Stimulated activated CD8-positive, alpha-beta memory T cell treated with anti-CD3 and anti-CD28 coated beads, Interleukin-12 subunit alpha, Interleukin-12 subunit beta, amount 100 ng/mL, for 24 hours (primary cell): ENCODE measurements around the gene CDSN.

Experiments
- DNase-seq: peaks from one replicate; pipeline ENCODE4 v3.0.0-alpha.2; 2020; ENCODE audit errors: extremely low read depth

The CDSN gene

DNA sequence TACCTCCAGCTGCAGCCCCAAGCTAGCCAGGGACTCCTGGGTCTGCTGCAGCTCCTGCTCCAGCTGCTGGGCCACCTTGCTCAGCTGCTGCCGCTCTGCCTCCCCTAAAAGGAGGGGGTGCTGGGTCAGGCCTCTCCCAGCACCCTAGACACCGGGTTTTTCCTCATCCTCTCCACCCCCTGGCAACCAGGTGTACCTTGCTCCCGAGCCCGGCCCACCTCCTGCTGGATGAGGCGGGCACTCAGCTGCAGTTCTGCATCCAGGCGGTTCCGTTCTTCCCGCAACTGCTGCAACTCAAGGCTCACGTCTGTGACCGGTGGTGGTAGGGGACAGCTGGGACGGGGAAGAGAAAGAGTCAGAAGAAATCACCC, 24.7 kb upstream of the CDSN start:
- DNase-seq, result no peak

DNA sequence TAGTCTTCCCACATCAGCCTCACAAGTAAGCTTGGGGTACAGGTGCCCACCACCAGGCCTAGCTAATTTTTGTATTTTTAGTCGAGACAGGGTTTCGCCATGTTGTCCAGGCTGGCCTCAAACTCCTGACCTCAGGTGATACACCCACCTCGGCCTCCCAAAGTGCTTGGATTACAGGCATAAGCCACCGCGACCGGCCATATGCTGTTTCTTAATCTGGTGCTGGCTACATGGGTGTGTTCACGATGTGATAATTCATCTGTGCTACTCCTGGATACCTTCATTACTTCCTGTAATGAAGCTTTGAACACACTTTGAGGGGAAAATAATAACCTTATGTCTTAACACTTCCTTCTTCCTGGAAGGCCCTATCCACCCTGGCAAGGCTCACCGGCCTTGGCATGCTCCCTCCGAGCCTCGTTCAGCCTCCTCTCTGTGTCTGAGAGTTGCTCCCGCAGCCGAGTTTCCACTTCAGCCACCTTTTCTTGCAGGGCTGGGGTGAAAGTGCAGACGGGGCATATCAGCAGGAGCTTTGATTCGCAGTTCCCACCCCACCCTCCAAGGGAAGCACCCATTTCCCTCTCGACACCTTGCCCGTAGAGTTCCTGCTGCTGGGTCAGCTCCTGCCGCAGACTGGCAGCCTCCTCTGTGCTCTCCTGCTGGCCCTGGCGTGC, 24.2 kb upstream of the CDSN start:
- no peak for DNase-seq

DNA sequence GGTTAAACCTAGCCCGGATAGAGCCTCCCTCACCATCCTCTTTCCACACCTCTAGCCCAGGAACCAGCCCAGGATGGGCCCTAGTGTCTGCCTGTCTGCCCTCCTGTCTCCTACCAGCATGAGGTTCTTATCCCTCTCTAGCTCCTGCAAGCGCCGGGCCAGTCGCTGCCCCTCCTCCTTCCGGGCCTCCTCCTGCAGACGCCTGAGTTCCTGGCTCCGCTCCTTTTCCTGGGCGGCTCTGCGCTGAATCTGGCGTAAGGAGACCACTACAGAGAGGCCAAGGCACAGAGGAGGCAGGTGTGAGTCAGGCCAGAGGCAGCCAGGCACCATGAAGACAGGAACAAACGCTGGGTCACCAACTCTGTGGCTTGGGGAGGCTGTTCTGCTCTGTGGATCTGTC, 22.9 kb upstream of the CDSN start:
- no peak for DNase-seq

DNA sequence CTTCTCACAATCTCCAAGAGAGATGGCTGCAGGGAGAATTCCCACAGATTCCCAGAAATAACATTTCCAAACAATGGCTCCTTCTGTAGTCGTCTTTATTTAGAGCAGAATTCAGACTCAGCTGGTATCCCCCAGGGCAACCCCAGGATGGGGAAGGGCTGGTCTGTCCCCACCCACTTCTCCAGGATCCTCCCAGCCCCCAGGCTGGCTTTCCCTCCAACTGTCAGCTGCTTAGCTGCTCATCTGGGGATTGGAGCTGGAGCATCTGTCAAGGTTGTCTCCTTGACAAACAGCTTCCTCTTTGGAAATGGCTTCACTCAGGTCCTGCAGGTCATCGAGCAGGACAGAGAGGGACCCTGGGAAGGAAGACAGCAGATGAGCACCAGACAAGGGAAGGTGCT, 22.1 kb upstream of the CDSN start:
- no peak for DNase-seq

DNA sequence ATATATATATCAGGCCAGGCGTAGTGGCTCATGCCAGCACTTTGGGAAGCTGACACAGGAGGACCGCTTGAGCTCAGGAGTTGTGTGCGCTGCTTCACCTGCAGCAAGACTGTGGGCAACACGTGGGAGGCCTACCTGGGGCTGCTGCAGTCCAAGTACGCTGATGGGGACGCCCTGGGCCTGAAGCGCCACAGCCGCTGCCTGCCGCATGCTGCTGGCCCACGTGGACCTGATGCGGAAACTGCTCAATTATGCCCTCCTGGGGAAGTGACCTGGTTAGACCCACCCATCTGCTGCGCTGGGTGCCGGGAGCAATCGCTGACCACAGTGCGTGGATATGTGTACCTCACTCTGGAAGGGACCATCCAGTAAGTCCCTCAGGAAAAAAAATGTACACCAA, 20.4 kb upstream of the CDSN start:
- DNase-seq, result no peak

DNA sequence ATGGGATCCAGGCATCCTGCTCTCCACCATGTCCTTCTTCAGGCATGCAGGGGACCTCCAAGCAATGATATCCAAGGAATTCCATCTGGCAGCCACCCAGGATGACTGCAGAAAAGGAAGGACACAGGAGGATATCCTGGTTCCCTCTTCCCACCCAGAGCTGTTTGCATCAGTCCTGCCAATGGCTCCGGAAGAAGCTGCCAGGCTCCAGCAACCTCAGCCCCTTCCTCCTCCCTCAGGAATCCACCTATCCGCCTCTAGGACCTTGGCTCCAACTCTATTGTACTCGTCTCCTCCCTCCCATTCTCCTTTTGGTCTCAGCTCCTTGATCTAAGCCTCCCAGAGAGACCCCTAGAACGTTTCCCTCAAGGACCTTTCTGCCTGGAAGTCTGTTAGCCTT, 19.4 kb upstream of the CDSN start:
- DNase-seq, result no peak

DNA sequence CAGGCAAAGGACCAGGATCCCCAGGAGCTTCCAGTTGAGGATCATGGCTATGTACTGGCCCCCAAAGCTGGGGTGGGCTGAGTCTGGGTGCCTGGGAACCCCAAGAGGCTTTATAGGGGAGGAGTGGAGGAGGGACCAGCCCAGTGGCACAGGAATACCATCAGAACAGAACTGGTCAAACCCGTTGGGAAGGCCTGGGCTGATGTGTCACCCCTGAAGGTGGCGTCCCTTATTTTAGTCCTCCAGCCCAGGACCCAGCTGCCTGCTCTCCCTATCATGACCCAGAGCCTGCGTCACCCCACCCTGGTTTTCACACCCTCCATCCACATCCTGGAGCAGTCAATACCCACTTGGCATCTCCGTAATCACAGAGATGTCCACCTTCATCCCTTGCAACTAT, 18.7 kb upstream of the CDSN start, which contains the start of gene PSORS1C2:
PSORS1C2 (minus strand) TSS at position 85 of the 400 bp plus-strand sequence; CDS start at position 45, 40 bp downstream.
- DNase-seq, result no peak

DNA sequence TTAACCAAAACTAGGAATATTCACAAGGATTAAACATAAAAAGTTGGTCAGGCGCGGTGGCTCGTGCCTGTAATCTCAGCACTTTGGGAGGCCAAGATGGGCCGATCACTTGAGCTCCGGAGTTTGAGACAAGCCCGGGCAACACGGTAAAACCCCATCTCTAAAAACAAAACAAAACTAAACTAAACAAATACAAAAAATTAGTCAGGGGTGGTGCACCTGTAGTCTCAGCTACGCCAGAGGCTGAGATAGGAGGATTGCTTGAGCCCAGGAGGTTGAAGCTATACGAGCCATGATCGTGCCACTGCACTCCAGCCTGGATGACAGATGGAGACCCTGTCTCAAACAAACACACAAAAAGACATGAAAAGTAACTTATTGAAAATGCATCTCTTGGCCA, 15.5 kb upstream of the CDSN start:
- DNase-seq, result no peak

DNA sequence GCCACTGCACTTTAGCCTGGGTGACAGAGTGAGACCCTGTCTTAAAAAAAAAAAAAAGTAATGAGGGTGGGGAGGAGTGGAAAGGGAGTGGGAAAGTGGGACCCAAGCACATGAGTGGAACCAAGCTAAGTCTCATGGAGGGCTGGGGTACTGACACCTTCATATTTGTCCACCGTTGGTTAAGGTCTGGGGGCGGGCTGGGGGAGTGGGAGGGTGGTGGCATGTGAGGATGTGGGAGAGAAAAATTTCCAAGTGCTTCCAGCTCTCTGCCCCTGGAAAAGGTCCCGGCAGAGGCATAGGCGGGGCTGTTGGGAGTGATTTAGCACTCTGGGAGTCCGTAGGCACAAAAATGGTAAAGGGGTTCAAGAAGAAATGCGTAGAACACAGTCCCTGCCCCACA, 12.6 kb upstream of the CDSN start:
- no peak for DNase-seq

DNA sequence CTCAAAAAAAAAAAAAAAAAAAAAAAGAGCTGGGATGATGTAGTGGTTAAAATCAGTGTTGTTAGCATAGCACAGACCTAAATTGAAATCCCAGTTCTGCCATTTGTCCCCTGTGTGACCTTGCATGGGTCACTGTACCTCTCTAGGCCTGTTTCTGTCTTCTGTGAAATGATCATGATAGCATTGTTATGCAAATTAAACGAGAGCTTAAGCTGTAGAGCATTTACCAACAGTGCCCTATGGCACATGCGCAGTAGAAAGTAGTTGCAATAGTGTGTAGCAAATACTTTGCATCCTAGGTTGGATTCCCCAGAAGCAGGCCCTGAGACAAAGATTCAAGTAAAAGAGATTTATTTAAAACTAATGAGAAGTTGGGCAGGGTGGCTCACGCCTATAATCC, 11.3 kb upstream of the CDSN start:
- no peak for DNase-seq

DNA sequence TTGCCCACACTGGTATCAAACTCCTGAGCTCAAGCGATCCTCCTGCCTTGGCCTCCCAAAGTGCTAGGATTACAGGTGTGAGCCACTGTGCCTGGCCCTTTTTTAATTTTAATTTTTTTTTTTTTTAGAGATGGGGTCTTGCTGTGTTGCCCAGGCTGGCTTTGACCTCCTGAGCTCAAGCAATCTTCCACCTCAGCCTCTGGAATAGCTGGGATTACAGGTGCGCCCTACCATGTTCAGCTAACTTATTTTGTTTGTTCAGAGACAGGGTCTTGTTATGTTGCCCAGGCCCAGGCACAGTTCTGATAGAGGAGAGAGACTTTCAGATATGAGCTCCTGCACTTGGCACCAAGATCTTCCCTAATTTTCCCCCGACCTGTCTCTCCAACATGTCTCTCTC, 10.5 kb upstream of the CDSN start:
- DNase-seq, result no peak

DNA sequence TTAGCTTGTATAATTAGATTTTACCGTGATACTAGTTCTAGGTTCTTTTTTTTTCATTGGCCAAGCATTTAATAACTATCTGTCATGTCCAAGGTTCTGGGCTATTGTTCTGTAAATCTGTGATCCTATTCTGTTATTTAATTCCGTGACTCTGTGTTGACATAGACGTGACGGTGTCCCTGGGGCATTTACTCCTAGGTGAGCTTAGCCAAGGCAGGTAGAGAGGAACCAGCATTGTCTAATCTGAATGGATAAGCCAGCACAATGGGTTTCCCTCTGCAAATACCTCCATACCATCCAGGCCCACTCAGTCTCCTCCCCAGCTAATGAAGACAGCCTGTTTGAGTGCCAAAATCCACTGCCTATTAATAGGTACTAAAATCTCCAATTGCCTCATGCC, 8.9 kb upstream of the CDSN start:
- DNase-seq, result no peak

DNA sequence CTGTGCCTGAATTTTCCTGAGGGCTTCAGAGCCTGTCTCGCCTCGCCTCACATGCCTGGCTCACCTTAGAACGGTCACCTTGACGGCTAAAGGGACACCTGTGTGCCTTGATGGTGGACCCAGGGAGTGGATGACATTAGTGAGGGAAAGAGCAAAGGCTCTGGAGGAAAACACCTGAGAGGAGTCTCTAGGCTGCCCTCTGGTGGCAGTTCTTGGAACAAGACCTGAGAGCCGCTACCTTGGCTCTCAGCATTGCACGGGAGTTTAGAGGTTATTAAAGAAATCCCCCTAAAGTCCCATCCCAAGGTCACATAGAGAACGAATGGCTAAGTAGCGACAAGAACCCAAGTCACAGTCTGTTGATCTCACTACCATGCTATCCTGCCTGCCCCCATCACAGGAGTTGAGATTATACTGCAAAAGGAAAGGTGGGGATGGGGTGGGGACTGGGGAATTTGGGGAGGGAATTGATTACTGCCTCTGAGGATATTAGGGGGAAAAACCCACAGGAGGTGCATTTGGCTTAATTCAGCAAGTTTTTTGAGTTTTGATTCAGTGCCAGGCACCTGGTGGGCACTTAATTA, 7.9 kb upstream of the CDSN start:
- DNase-seq, result no peak

DNA sequence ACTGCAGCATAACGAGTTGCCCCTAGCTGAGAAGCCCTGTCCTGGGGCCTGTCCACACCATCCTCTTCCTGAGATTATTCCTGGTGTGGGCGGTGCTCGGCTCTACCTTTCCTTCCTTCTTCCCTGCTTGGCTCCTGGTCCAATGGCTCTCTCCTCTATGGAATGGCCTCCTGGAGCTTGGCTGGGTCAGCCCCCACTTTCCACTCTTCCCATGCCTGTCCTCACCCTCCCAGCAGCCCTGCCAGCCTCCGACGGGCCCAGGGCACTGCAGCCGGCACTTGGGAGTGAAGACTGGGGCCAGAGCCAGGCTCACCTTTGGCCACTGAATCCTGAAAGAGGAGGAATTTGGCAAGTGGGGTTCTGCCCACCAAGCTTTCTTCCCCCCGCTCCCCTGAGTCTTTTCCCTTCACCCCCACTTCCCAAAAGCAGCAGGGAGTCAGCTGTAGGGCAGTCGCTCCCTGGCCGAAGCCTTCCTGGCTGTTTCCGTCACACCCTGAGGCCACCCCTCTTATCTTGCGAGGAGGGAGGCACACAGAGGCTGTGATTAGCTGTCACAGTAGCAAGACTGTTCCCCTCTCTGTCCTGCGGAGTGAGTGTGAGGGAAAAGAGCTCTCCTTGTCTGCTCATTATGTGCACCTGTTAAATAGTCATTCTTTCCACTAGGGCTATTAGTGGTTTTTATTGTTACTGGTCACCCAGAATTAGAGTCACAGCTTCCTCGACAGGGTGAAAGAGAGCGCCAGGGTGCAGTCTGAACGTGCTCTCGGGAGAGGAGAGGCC, 6.3 kb upstream of the CDSN start:
- no peak for DNase-seq

DNA sequence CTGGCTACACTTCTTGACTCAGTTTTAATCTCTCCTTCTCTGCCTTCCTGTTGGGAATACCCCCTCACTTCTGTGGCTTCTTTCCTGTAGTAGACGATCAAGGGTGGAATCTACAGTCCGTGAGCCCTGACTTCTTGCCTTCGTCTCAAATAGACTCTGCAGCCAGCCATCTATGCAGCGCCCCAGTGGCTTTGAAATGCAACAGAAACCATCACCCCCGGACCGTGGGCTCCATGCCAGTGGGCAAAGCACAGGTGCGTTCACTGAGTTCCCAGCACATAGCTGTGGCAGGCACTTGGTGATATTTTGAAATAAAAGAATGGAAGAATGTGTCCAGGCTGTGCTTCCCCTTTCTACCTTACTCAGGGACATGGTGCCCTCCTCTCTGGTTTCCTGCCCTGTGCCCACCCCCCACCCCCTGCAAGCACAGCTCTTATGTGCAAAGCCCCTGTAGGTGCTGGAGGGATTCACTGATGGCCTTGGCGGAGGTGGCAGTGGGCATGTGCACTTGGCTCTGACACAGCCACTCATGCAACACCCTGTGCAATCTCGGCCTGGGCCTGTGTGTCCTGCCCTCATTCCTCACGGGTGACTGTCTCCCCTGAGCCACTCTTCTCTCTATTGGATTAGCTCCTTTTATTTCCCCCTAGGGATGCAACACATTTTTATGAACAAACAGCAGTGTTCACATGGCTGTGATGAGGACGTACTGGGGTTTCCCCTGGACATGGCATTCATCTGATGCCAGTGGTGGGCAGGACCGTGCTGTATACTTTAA, 5.5 kb upstream of the CDSN start:
- no peak for DNase-seq

DNA sequence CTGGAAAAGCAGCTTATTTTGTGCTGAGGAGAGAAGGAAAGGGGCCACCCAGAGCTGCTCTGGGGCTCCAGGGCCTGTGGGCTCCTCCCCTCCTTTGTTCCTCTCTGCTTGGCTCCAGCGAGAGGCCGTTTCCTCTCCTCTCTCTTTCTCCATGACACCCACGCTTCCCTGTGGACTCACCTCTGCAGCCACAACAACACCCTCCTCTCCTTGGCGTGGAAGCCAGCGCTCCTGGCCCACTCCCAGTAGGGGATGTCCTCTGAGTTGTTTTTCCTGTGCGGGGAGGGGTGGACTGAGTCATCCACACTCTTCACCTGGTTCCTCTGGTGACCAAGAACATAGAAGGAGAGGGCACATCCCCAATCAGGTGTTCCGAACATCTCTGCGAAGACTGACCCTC, 4.9 kb upstream of the CDSN start:
- no peak for DNase-seq

DNA sequence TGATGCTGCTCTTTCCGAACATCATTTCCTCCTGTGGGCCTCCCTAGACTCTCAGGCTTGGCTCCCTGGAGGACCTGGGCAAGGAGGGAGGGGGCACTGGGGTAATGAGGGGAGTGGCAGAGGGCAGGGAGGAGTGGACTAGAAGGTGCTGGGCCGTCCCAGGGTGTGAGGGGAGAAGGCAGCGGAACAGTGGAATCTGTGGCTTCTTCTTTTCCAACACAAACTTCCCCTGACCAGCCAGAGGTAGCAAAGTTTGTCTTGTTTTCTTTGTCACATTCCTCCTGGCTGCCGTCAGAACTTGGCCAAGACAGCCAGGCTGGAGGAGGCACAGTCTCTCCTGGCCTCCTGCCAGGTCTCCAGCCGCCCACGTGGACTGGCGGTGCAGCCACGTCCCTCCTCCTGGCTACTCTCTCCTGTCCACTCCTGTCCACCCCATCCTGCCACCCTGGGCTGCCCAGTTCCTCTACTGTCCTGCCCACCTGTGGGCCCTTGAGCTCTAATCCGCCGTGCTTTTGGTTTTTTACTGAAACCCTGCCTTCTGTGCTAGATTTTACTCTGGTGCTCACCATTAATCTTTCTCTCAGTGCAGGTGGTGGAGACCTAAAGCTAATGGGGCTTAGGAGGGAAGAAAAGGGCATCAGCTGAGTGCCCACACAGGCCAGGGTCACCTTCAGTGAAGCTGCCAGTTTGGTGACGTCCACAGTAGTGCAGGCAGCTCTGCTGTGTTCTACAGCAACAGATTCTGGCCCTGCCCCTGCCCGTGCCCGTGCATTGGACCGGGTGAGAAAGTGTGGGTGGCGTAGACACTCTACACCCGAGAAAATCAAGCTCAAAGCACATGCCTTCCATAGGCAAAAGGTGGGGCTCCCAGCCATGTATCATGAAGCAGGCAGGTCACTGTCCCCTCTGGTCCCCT, 2.8 kb upstream of the CDSN start:
- no peak for DNase-seq

DNA sequence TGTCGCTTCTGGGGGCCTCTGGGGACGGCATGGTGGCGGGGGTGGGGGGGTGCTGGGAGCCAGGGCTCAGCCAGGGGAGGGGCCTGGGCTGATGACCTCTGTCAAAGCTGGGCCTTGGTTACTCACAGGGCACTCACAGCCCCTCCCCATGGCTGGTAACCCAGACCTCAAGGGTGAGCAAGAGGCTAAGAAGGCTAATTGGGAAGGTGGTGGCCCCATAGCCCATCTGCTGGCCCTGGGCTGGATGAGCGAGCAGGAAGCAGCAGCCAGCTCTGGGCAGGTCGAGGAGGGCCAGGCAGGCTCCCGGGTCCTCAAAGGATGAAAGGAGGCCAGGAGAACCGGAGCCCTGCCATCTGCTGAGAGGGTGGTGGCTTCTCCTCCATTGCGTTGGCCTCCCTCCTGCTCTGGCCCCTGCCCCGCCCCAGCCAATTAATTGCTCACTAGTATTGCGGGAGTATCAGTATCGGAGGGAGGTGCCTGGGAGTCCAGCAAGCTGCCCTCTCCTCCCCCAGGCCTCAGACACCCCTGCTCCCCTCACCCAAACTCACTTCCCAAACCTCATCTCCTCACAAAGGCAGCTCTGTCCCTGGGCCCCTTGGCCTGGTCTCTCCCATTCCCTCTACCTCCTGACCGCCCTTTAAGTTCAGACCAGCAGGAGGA, 1.0 kb upstream of the CDSN start:
- DNase-seq, result no peak

DNA sequence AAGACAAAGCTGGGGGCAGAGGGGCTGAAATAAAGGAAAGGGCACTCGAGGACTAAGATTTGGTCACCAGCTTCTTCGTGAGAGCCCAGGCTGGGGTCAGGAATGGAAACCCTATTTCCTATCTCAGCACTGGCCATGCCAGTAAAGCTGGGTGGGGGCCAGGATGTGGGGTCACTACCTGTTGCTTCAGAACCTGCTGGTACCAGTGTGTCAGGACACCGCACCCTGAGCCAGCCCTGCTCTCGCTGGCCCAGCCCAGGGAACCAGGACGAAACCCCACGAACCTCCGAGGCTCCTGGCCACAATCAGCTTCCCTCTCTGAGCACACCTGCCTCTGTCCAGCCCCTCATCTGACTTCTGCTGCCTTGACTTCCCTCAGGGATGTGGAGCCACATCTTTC, 2.1 kb downstream of the CDSN start:
- no peak for DNase-seq

DNA sequence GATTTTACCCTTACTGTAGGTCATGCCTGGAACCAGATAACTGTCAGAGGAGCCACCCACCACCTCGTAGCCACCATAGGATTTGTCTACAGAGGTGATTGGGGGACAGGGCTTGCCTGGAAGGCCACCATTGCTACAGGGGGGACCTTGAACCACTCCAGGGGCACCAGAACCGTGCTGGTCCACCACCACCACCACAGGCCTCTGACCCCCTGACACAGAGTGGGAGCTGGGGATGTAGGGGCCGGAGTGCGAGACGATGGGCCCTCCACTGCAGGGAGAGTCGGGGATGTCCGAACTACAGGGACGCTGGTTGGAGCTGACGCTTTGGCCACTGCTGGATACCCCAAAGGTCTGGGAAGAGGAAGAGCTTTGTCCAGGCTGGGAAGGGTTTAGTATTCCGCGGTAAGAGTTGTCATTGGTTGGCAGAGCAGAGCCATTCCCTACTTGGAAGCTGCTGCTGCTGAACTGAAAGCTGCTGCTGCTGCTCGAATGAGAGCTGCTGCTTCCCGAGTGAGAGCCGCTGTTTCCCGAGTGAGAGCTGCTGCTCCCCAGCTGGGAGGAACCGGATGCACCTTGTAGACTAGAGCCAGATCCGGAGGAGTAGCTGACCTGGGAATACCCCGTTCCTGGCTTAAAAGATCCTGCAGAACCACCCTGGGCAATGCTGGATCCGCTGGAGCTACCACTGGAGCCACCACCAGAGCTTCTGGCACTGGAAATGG, 3.4 kb downstream of the CDSN start:
- DNase-seq, result no peak
